GM19468 (cell line): ENCODE data around the gene STXBP6.

Experiments used
- ATAC-seq: cut with Tn5 transposase; IDR thresholded peaks from one replicate; pipeline ENCODE4 v1.9.1; 2021; ENCODE audit warnings: mild to moderate bottlenecking, moderate library complexity, moderate number of reproducible peaks; ENCODE audit not compliant: unreplicated experiment; ENCODE audit errors: extremely low read depth

Gene STXBP6

GRCh38 chr14:25026476-25027137 lies 23.3 kb downstream of the STXBP6 start:
- ATAC-seq = peak; percentile 68

- ATAC-seq = no peak
These were observed 30.1 kb downstream of the STXBP6 start for GRCh38 chr14:25019892-25020291.

GRCh38 chr14:25017562-25017961 lies 32.4 kb downstream of the STXBP6 start:
- no peak for ATAC-seq

- no peak for ATAC-seq
These were observed 34.2 kb downstream of the STXBP6 start for GRCh38 chr14:25015761-25016160.

- no peak for ATAC-seq
These were observed 35.5 kb downstream of the STXBP6 start for GRCh38 chr14:25014440-25014839.

- no peak for ATAC-seq
These were observed 38.9 kb downstream of the STXBP6 start for GRCh38 chr14:25011095-25011494.

GRCh38 chr14:25010471-25010870 lies 39.5 kb downstream of the STXBP6 start:
- ATAC-seq = no peak

- no peak for ATAC-seq
These were observed 40.1 kb downstream of the STXBP6 start for GRCh38 chr14:25009891-25010290.

GRCh38 chr14:25007832-25008231 lies 42.1 kb downstream of the STXBP6 start:
- ATAC-seq = no peak

GRCh38 chr14:25006961-25007795 lies 42.8 kb downstream of the STXBP6 start:
- ATAC-seq = no peak

GRCh38 chr14:25006031-25006430 lies 43.9 kb downstream of the STXBP6 start:
- ATAC-seq = no peak

GRCh38 chr14:25004389-25004809 lies 45.5 kb downstream of the STXBP6 start:
- ATAC-seq = peak; percentile 51

- no peak for ATAC-seq
These were observed 46.4 kb downstream of the STXBP6 start for GRCh38 chr14:25003537-25003936.

- no peak for ATAC-seq
These were observed 48.3 kb downstream of the STXBP6 start for GRCh38 chr14:25001601-25002000.

- ATAC-seq = no peak
These were observed 48.8 kb downstream of the STXBP6 start for GRCh38 chr14:25001156-25001555.

- ATAC-seq = no peak
These were observed 50.8 kb downstream of the STXBP6 start for GRCh38 chr14:24999157-24999556.

GRCh38 chr14:24996930-24997725 lies 52.8 kb downstream of the STXBP6 start:
- ATAC-seq = no peak

GRCh38 chr14:24995016-24995415 lies 54.9 kb downstream of the STXBP6 start:
- ATAC-seq = no peak

GRCh38 chr14:24993631-24994030 lies 56.3 kb downstream of the STXBP6 start:
- no peak for ATAC-seq

GRCh38 chr14:24992624-24993360 lies 57.2 kb downstream of the STXBP6 start:
- no peak for ATAC-seq
